ENCODE results near the gene LEKR1.

Gene LEKR1

GRCh38 chr3:156885761-156886160 is 59.6 kb downstream of the LEKR1 start:
- ChIA-PET POLR2A (no interaction called here), CTCF (interaction anchor here (0.7 kb wide), 1 partner anchor 212 kb away, joined by 3 read pairs; no protein-coding TSS in a partner anchor)
- Histone ChIP-seq H3K4me3 (ENCODE audit: low read depth, low read length) (no peak overlapping the region), H3K4me1 (ENCODE audit: control insufficient read depth, insufficient read depth, low read length) (no peaks in the 10 kb centered on the region), H3K36me3 (ENCODE audit: control insufficient read depth in 2 of 2, insufficient read depth in 1 of 2, low read length in 2 of 2) (no peaks in the 10 kb centered on the region), H3K9me3 (ENCODE audit: control insufficient read depth, insufficient read depth, low read depth, low read length) (no peaks in the 10 kb centered on the region), H3K27ac (ENCODE audit: extremely low read depth, low read depth, low read length) (no peak overlapping the region)
- TF ChIP-seq, protein P1, sequence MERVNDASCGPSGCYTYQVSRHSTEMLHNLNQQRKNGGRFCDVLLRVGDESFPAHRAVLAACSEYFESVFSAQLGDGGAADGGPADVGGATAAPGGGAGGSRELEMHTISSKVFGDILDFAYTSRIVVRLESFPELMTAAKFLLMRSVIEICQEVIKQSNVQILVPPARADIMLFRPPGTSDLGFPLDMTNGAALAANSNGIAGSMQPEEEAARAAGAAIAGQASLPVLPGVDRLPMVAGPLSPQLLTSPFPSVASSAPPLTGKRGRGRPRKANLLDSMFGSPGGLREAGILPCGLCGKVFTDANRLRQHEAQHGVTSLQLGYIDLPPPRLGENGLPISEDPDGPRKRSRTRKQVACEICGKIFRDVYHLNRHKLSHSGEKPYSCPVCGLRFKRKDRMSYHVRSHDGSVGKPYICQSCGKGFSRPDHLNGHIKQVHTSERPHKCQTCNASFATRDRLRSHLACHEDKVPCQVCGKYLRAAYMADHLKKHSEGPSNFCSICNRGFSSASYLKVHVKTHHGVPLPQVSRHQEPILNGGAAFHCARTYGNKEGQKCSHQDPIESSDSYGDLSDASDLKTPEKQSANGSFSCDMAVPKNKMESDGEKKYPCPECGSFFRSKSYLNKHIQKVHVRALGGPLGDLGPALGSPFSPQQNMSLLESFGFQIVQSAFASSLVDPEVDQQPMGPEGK (tag by site-specific recombination; IDR thresholded peaks at IDR 0.05) = no peak
- TF ChIP-seq ZNF324 (tag by site-specific recombination; IDR thresholded peaks at IDR 0.05) = no peak

GRCh38 chr3:156888176-156888575 is 62.0 kb downstream of the LEKR1 start:
- ChIA-PET CTCF (interaction anchor here (0.6 to 0.7 kb wide), 3 partner anchors 67 to 475 kb away, joined by 3 to 4 read pairs (median 3); no protein-coding TSS in a partner anchor), POLR2A (no interaction called here)

GRCh38 chr3:156888576-156888975 is 62.4 kb downstream of the LEKR1 start:
- no peaks in the 10 kb centered on the region for H3K36me3 ChIP-seq (ENCODE audit: control insufficient read depth in 2 of 2, insufficient read depth in 1 of 2, low read length in 2 of 2)
- no peaks in the 10 kb centered on the region for H3K4me1 ChIP-seq (ENCODE audit: control insufficient read depth, insufficient read depth, low read length)
- CTCF ChIA-PET = interaction anchor here (0.6 to 0.7 kb wide), 3 partner anchors 67 to 475 kb away, joined by 3 to 4 read pairs (median 3); no protein-coding TSS in a partner anchor
- no peak overlapping the region for H3K27ac ChIP-seq (ENCODE audit: extremely low read depth, low read depth, low read length)
- POLR2A ChIA-PET = no interaction called here
- H3K4me3 ChIP-seq (ENCODE audit: low read depth, low read length) = no peak overlapping the region
- TF ChIP-seq ZNF785 (tag by site-specific recombination; IDR thresholded peaks at IDR 0.05) (no peak), ZNF350 (tag by site-specific recombination; IDR thresholded peaks at IDR 0.05) (no peak)
- TF ChIP-seq, protein P2, sequence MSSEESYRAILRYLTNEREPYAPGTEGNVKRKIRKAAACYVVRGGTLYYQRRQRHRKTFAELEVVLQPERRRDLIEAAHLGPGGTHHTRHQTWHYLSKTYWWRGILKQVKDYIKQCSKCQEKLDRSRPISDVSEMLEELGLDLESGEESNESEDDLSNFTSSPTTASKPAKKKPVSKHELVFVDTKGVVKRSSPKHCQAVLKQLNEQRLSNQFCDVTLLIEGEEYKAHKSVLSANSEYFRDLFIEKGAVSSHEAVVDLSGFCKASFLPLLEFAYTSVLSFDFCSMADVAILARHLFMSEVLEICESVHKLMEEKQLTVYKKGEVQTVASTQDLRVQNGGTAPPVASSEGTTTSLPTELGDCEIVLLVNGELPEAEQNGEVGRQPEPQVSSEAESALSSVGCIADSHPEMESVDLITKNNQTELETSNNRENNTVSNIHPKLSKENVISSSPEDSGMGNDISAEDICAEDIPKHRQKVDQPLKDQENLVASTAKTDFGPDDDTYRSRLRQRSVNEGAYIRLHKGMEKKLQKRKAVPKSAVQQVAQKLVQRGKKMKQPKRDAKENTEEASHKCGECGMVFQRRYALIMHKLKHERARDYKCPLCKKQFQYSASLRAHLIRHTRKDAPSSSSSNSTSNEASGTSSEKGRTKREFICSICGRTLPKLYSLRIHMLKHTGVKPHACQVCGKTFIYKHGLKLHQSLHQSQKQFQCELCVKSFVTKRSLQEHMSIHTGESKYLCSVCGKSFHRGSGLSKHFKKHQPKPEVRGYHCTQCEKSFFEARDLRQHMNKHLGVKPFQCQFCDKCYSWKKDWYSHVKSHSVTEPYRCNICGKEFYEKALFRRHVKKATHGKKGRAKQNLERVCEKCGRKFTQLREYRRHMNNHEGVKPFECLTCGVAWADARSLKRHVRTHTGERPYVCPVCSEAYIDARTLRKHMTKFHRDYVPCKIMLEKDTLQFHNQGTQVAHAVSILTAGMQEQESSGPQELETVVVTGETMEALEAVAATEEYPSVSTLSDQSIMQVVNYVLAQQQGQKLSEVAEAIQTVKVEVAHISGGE (tag by site-specific recombination; conservative IDR thresholded peaks at IDR 0.05; ENCODE audit: low read depth) = no peak
- H3K9me3 ChIP-seq (ENCODE audit: control insufficient read depth, insufficient read depth, low read depth, low read length) = no peaks in the 10 kb centered on the region

More at GRCh38 chr3:156888176-156888575, 62.0 kb downstream of the LEKR1 start:
- Histone ChIP-seq H3K27ac (ENCODE audit: extremely low read depth, low read depth, low read length) (no peak overlapping the region), H3K36me3 (ENCODE audit: control insufficient read depth in 2 of 2, insufficient read depth in 1 of 2, low read length in 2 of 2) (no peaks in the 10 kb centered on the region), H3K4me3 (ENCODE audit: low read depth, low read length) (no peak overlapping the region), H3K9me3 (ENCODE audit: control insufficient read depth, insufficient read depth, low read depth, low read length) (no peaks in the 10 kb centered on the region), H3K4me1 (ENCODE audit: control insufficient read depth, insufficient read depth, low read length) (no peaks in the 10 kb centered on the region)
- no peak for TF ChIP-seq ZSCAN16 (tag by site-specific recombination; IDR thresholded peaks at IDR 0.05)
- TF ChIP-seq ZNF239 (tag by site-specific recombination; IDR thresholded peaks at IDR 0.05) = no peak
- no peak for TF ChIP-seq ZNF549 (tag by site-specific recombination; IDR thresholded peaks at IDR 0.05)
- TF ChIP-seq ZFP37 (tag by site-specific recombination; IDR thresholded peaks at IDR 0.05) = no peak

DNA sequence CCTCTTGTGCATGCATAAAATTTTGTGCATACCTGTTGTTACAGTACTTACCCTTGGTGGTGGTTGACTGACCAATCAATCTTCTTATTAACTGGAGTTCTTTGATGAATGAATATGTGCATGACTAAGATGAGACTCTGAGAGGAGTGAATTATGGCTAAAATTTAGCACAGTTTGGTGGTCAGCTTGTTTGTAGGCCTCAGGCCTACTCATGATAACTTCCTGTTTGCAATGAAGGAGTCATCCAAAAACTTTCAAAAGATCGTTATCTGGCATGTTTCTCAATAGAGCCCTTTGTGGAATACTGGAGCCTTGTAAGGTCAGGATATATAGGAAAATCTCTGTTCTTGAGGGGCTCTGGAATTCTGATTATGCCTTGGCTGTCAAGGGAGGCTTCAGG is 66.5 kb downstream of the LEKR1 start:
- Histone ChIP-seq H3K9me3 (ENCODE audit: control insufficient read depth, insufficient read depth, low read depth, low read length) (no peaks in the 10 kb centered on the region), H3K4me3 (ENCODE audit: low read depth, low read length) (no peak overlapping the region), H3K36me3 (ENCODE audit: control insufficient read depth in 2 of 2, insufficient read depth in 1 of 2, low read length in 2 of 2) (no peaks in the 10 kb centered on the region), H3K4me1 (ENCODE audit: control insufficient read depth, insufficient read depth, low read length) (no peaks in the 10 kb centered on the region), H3K27ac (ENCODE audit: extremely low read depth, low read depth, low read length) (no peak overlapping the region)
- POLR2A ChIA-PET = no interaction called here
- CTCF ChIA-PET = no interaction called here
- TF ChIP-seq GLI4 (tag by site-specific recombination; IDR thresholded peaks at IDR 0.05) (no peak), ZNF350 (tag by site-specific recombination; IDR thresholded peaks at IDR 0.05) (no peak), BCL11A (tag by site-specific recombination; IDR thresholded peaks at IDR 0.05; ENCODE audit: low read depth) (no peak), GLI2 (tag by site-specific recombination; IDR thresholded peaks at IDR 0.05; ENCODE audit: borderline replicate concordance, low read depth) (no peak)
- TF ChIP-seq, protein P3, sequence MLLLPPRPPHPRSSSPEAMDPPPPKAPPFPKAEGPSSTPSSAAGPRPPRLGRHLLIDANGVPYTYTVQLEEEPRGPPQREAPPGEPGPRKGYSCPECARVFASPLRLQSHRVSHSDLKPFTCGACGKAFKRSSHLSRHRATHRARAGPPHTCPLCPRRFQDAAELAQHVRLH (tag by site-specific recombination; IDR thresholded peaks at IDR 0.05) = no peak
- TF ChIP-seq, protein P4, sequence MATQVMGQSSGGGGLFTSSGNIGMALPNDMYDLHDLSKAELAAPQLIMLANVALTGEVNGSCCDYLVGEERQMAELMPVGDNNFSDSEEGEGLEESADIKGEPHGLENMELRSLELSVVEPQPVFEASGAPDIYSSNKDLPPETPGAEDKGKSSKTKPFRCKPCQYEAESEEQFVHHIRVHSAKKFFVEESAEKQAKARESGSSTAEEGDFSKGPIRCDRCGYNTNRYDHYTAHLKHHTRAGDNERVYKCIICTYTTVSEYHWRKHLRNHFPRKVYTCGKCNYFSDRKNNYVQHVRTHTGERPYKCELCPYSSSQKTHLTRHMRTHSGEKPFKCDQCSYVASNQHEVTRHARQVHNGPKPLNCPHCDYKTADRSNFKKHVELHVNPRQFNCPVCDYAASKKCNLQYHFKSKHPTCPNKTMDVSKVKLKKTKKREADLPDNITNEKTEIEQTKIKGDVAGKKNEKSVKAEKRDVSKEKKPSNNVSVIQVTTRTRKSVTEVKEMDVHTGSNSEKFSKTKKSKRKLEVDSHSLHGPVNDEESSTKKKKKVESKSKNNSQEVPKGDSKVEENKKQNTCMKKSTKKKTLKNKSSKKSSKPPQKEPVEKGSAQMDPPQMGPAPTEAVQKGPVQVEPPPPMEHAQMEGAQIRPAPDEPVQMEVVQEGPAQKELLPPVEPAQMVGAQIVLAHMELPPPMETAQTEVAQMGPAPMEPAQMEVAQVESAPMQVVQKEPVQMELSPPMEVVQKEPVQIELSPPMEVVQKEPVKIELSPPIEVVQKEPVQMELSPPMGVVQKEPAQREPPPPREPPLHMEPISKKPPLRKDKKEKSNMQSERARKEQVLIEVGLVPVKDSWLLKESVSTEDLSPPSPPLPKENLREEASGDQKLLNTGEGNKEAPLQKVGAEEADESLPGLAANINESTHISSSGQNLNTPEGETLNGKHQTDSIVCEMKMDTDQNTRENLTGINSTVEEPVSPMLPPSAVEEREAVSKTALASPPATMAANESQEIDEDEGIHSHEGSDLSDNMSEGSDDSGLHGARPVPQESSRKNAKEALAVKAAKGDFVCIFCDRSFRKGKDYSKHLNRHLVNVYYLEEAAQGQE (tag by site-specific recombination; IDR thresholded peaks at IDR 0.05) = no peak
- TF ChIP-seq, protein P5, sequence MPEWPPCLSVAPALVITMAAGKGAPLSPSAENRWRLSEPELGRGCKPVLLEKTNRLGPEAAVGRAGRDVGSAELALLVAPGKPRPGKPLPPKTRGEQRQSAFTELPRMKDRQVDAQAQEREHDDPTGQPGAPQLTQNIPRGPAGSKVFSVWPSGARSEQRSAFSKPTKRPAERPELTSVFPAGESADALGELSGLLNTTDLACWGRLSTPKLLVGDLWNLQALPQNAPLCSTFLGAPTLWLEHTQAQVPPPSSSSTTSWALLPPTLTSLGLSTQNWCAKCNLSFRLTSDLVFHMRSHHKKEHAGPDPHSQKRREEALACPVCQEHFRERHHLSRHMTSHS (tag by site-specific recombination; IDR thresholded peaks at IDR 0.05) = no peak
